ENCODE data around the gene FRAS1.

The FRAS1 gene

DNA sequence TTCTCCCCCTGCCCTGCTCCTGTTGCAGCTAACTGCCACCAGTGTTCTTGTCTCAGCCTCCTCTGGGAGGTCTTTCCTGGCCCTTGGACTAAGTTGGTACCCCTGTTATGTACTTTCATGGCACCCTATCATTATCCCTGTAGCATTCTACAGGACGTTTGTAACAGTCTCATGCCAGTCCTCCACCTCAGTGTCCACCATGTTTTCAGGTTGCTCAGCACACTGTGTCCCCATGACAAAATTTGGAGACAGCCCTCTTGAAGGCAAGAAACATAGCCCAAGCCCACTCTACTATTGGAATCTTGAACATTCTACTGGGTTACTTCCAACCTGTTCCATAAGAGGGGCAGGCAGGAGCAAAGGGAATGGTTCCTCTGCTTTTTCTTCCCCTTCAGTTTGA lies 300.0 kb downstream of the FRAS1 start:
- DNase-seq (ENCODE audit: low read depth in 1 of 2, low spot score in 1 of 2): no peak

DNA sequence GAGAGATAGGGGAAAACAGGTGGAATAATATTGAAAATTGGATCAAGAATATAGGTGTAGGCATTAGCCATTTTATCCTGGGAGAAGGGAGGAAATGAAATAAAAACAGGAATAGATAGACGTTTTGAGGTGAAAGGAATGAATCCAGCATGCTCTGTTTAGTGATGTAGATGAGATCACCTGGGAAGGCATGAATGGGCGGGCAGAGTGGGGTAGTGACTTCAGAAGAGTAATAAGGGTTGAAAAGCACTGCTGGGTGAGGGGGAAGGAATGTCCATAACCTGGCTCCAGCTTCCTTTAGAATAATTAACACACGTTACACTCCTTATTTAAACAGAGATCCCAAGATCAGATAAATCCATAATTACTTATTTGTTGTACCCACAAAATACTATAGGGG lies 303.3 kb downstream of the FRAS1 start:
- no peak for DNase-seq (ENCODE audit: low read depth in 1 of 2, low spot score in 1 of 2)

DNA sequence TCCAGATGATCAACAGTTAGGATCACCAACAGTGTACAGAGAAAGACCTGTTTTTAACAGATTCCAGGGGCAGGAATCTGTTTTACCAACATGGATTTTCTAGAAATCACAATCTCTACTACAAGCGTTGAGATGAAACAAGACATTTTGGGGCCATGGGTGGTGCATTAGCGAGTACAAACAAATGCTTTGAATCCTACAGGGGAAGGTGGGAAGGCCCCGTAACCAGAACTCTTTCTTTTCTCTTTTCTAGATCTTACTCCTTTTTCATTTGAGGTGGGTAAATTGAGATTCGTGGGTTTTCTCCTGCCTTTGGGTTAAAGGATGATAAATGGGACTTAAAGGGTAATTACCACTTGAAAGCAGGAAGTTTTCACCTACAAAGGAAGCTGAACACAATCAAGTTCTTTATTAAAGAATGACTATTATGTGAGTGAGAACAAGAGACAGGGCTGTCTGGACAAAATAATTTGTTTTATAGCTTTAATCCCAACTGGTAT lies 304.5 kb downstream of the FRAS1 start:
- DNase-seq (ENCODE audit: low read depth in 1 of 2, low spot score in 1 of 2): no peak

DNA sequence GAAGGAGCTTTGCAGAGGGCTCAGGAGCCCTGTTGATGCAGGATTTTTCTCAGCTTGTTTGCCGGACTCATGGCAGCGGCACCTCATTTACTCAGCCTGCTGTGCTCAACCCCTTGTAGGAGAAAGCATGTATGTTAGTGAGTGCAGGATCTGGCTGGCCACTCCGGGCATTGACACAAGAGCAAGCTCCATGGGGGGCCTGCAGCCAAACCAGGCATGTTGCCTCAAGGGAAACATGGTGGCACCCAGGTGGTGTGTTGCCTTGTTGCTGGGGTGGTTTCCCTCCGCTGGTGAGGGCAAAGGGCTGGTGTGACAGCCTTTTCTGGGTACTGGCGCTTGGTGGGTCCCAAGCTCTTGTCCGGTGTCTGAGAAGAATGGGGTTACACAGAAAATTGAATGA lies 305.2 kb downstream of the FRAS1 start:
- DNase-seq (ENCODE audit: low read depth in 1 of 2, low spot score in 1 of 2): no peak

DNA sequence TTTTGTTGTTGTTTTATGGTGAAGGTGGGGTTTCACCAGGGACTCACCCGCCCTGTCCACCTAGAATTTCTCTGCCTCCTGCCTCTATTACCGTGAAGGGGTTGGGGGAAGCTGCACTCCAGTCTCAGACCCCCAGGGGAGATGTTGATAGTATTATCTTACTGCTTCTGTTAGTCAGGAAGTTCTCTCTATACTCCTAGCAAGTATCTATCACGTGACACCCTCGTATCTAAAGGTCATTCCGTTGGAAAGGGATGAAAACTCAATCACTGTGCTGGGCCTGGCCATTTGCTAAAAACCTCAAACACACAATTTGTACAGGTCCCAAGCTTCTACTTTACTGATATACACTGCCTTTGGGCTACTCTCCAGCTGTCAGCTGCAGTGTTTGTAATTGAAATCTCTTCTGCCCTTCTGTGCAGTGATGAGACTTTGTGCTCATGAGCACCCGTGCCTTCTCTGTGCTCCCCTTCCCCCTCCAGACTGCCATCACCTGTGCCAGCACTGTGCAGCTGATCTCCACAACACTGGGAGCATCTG lies 306.0 kb downstream of the FRAS1 start:
- no peak for DNase-seq (ENCODE audit: low read depth in 1 of 2, low spot score in 1 of 2)

DNA sequence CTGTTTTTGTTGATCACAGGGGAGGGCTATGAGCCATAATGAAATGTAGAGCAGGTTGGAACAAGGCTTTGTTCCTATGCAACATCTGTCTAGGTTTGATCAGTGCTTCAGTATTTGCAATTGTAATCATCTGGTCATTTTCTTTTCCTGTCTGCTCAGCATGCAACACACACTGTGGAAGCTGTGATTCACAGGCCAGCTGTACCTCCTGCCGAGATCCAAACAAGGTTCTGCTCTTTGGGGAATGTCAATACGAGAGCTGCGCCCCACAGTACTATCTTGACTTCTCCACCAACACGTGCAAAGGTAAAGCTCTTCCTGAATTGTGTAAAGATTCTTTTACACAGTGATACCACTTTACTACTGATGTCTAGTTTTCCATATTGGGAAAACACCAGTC lies 312.6 kb downstream of the FRAS1 start:
- DNase-seq (ENCODE audit: low read depth in 1 of 2, low spot score in 1 of 2): no peak

DNA sequence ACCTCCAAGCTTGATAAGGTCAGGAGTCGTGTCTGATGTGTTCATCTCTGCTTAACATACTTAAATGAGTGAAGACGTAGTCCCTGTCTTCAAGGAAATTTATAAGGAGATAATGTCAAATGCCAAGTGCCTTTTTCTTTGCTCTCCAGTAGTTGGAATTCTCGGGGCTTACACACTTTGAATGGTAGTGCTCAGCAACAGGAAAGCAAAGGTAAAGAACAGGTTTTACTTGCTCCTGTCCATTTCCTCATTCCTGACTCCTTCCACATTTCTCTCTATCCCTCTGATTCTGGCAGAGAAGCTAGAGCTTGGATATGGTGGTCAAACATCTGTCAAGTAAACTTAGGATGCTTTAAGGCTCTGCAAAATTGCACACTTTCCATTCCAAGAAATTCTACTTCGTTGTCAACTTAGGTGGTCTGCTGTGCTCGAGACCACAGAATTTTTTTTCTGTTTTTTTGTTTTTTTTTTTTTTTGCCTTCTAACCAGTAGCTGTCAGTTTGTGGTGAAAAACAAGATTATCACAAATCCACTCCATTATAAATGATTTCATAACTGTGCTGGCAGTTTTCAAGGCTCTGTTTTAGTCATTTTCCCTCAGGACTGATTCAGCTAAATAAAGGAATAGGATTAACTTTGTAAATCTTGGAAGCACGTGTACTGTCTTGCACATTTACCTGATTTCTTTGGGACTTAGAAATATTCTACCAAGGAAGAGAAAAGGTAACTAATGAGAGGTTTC lies 313.7 kb downstream of the FRAS1 start:
- no peak for DNase-seq (ENCODE audit: low read depth in 1 of 2, low spot score in 1 of 2)

DNA sequence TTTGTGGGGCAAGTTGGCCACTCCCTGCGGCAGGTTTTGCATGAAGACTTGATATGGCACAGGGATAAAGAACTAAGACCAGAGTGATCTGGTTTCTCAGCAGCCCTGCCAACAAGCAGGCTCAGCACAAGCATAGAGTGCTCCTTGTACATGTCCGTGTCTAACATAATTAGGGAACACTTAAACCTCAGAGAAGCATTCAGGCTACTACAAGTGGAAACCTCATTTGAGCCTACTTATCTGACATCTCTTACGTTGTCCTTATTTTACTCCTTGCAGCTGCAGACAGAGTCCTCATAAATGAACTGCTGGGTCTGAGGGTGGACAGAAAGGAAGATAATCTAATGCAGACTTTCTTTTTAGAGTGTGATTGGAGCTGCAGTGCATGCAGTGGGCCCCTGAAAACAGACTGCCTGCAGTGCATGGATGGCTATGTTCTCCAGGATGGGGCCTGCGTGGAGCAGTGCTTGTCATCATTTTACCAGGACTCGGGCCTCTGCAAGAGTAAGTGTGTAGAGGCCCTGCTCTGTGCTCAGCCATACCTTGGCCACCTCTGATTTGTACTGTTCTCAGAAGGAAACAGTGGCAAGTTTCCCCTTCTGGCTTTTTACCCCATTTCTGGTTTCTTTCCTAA lies 315.3 kb downstream of the FRAS1 start:
- no peak for DNase-seq (ENCODE audit: low read depth in 1 of 2, low spot score in 1 of 2)

DNA sequence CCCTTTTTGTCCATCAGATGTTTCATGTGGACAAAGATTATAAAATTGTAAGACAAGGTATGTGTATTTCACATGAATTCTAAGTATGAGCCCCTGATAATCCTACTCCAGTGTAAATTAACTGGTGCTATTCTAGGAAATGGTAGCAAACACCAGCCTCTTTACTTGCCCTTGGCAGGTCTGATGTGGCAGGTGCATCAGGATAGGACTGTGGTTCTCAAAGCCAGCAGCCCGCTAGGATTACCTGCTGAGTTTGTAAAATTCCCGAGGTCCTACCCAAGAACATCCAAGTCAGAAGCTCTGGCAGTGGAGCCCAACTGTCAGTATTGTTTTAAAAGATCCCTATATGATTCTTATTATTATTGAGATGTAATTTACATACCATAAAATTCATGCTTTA lies 320.4 kb downstream of the FRAS1 start:
- DNase-seq (ENCODE audit: low read depth in 1 of 2, low spot score in 1 of 2): no peak

DNA sequence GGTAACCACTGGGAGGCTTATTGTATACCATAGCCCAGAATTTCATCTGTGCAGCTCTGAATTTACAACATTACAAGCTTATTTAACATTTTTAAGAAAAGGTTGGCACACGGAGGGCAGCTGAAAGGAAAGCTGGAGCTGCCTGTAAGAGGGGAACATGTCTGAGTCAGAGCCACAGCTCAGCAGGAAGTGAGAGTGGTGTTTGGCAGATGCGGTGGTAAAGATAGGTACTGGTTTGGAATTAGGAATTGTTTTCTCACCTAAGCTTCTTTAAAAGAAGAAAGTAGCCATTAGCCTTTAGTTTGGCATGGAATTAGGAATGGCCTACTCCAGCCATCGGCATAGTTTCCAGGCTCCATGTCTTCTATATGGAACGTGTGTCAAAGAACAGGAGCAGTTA lies 321.9 kb downstream of the FRAS1 start:
- DNase-seq (ENCODE audit: low read depth in 1 of 2, low spot score in 1 of 2): no peak

DNA sequence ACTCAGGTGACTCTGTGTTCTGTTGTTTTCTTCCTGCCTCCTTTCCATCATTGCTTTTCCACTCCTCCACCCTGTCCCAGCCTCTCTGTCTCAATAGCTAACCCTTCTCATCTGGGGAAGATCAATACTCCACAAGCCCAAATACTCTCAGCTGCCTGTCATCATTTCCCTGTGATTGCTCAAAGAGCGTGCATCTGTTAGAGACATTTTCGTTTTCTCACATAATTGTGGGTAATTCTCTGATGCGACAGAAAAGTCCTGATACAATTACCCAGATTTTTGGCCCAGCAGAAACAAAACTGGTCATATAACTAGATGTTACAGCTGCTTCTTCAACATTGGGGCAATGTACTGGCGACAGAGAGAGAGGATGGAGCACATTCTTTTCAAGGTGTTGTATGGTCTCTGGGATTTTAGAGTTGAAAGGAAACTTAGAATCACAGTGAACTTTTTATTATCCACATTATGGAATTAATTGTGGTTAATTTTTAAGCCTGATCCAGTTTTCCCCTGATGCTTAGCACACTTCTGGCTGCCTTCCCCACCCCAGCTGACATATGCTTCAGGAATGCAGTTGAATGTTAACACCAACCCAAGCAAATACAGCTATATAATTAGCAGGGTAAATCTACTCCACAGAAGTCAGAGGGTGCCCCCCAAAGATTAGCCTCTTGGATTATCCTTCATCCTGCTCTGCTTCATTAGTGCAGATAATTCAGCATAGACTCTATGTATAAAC lies 323.0 kb downstream of the FRAS1 start:
- no peak for DNase-seq (ENCODE audit: low read depth in 1 of 2, low spot score in 1 of 2)

DNA sequence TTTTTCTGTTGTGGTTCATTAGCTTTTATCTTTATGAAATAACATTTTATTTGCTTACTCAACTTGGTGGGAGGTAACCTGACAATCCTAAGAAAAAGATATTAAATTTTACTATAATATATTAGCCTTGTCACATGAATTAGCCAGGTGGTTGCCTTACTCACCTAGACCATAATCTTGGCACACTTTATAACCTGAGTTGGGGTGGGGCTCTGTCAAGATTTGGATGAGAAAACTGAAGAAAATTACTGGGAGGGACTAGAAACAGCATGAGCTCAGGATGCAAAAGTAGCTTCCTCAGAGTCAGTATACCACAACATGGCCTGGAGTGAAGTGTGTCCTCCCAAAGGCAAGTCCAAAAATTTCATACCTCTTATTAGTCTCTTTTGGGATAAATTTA lies 329.6 kb downstream of the FRAS1 start:
- DNase-seq (ENCODE audit: low read depth in 1 of 2, low spot score in 1 of 2): no peak

DNA sequence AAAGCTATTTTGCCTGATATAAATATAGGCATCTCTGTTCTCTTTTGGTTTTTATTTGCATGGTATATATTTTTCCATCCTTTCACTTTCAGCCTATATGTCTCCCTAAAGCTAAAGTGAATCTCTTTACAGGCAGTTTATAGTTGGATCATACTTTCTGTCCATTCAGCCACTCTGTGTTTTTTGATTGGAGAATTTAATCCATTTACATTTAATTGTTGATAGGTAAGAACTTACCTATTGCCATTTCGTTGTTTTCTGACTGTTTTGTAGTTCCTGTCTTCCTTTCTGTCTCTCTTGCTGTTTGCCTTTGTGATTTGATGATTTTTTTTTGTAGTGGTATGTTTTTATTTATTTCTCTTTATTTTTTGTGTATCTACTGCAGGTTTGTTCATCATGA lies 338.5 kb downstream of the FRAS1 start:
- no peak for DNase-seq (ENCODE audit: low read depth in 1 of 2, low spot score in 1 of 2)

DNA sequence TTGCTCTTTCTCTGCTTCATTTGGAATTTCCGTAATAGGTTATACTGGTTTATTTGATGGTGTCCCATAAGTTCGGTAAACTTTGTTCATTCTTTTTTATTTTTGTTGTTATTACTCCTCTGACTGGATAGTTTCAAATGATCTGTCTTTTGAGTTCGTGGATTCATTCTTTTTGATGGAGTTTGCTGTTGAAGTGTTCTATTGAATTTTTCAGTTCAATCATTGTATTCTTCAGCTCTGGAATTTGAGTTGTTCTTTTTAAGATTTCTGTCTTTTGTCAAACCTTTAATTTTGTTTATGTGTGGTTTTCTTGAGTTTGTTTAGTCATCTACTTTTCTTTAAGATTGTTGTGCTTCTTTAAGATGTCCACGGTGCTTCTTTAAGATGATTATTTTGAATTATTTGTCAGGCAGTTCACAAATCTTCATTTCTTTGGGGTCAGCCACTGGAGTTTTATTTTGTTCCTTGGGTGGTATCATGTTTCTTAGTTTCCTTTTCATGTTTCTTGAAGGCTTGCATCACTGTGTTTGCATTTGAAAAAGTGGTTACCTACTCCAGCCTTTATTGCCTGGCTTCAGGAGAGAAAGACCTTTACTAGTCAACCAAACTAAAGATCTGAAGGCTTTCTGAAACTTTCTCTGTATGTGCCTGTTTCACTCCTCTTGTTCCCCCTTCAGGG lies 339.6 kb downstream of the FRAS1 start:
- DNase-seq (ENCODE audit: low read depth in 1 of 2, low spot score in 1 of 2): no peak

DNA sequence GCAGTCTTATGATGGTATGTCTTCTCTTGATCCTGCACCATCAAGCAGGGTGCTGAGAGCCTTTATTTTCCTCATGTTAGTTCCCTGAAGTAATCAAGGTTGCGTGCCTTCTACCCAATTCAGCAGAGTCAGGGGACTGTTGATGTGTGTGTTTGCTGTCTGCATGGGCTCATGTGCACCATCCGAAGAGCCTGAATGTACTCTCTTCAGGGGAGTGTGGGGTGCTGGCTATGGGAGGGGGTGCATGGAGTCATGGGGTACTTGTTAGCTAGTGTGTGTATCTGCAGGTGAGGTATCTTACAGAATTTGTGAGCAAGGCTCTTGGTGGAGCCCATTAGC lies 340.1 kb downstream of the FRAS1 start:
- DNase-seq (ENCODE audit: low read depth in 1 of 2, low spot score in 1 of 2): no peak

DNA sequence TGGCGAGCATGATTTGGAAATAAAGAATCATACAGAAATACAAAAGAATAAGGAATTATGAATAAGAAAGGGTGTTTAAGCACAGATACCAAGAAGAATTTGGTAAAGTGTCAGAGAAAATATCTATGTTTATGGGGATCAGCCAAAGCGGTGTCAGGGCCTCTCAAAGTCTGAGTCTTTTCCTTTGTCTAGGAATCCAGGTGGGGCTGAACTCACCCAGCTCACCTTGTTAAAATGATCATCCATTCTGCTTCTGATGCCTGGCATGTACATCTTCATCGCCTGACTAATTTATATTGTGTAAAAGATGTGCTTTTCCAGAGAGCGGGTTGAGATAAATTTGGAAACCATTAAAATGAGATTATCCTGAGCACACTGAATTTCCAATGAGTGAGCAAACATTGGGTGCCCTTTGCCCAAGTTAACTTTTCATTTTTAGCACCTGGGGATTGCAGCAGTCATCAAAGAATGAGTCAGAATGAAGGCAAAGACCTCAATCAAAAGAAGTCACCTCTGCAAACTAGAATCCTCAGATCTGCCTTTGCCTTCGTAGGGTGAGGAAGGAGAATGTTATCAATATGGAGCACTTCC lies 352.6 kb downstream of the FRAS1 start:
- no peak for DNase-seq (ENCODE audit: low read depth in 1 of 2, low spot score in 1 of 2)

DNA sequence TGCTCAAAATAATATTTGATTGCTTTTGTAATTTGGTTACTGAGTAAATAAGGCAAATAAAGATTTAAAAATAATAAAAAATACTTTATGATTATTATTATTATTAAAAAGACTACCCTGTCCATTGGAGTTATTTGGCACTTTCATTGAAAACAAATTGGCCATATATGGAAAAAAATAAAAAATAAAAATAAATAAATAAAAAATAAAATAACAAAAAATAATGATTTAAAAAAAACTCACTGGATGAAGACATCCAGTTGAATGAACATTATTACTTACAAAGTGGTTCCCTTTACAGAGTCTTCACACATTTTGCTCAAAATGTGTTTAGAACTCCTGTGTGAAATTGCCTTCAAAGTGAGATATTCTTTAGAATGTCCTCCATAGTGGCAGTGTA lies 353.1 kb downstream of the FRAS1 start:
- DNase-seq (ENCODE audit: low read depth in 1 of 2, low spot score in 1 of 2): no peak

DNA sequence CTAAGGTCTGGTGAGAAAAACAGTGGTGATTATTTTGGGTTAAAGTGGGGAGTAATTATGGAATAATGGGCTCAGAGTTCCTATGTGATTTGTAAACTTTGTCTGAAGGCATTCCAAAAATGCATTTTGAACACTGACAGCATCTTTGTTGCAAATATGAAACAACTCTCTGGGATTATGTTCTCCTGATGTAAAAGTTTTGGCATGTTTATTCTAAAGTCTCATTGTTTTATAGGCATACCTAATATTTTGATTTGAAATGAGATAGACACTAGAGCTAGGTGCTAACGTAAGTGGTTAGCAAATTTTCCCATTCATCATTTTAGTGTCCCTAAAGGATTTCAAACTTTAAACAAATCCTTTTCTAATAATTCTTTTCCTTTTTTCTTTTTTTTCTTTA lies 353.6 kb downstream of the FRAS1 start:
- DNase-seq (ENCODE audit: low read depth in 1 of 2, low spot score in 1 of 2): no peak

DNA sequence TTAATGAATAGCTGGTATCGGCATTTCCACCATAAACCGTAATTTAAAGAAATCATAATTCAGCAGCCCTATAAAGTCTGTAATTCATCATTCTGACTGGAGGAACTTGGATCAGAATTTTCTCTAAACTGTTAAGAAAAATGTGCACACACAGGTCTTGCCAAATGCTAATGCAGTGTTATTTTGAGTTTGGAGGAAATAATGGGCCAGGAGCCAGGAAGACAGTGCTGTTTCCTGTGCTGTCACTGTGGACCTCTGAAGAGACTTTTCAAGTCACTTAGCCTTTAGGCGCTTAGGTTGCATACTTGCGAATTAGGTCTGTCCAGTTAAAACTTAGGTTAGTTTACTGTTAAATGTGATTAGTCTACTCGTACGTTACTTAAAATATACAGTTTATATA lies 357.0 kb downstream of the FRAS1 start:
- no peak for DNase-seq (ENCODE audit: low read depth in 1 of 2, low spot score in 1 of 2)

DNA sequence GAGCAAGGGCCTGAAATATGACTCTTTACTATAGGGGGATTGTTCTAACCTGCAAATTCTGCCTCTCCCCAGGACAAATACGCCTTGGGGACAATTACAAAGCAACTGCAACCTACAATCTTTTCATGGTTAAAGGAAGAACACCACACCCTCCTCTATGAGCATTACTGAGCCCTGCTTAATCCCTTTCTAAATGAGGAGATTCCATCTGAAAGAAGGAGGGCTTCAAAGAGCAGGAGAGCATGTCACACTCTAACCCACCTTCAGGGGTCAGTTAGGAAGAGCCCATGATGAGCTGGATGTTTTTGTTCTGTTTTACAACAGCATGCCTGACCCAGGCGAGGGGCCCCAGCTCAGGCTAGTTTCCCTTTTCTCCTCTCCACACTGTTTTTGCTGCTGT lies 360.5 kb downstream of the FRAS1 start:
- DNase-seq (ENCODE audit: low read depth in 1 of 2, low spot score in 1 of 2): no peak

DNA sequence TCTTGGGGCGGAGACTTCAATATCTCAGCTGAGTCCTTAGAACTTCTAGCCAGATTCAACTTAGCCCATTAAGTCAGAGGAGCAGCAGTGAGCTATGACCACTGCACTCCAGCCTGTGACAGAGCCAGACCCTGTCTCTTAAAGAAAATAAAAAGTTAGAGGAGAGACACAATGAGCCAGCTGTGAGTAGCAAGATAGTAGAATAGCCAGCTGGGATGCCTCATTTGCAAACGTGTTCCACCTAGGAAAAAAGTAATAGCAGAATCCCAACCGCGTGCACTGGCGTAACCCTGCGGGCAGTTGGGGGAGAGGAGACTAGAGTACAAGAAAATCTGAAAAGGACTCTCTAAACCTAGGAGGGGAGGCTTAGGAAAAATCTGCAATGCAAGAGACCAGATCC lies 361.3 kb downstream of the FRAS1 start:
- no peak for DNase-seq (ENCODE audit: low read depth in 1 of 2, low spot score in 1 of 2)

Data from stimulated activated CD4-positive, alpha-beta T cell treated with anti-CD3 and anti-CD28 coated beads, Interleukin-15, amount 100 ng/mL, for 1 hour (primary cell).